ENCODE measurements around the gene SYNE1.
"Not testable (repeated sequence)": the region's sequence is repeated elsewhere in the genome, so short reads cannot be mapped to it uniquely, and the experiment has no call there.

SYNE1 gene

DNA sequence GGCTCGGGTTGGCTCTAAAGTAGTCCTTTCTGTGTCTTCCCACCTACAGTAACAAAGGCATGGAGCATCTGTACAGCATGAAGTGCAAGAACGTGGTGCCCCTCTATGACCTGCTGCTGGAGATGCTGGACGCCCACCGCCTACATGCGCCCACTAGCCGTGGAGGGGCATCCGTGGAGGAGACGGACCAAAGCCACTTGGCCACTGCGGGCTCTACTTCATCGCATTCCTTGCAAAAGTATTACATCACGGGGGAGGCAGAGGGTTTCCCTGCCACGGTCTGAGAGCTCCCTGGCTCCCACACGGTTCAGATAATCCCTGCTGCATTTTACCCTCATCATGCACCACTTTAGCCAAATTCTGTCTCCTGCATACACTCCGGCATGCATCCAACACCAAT, 538.5 kb downstream of the SYNE1 start:
- no peak for DNase-seq (ENCODE audit: low spot score)

DNA sequence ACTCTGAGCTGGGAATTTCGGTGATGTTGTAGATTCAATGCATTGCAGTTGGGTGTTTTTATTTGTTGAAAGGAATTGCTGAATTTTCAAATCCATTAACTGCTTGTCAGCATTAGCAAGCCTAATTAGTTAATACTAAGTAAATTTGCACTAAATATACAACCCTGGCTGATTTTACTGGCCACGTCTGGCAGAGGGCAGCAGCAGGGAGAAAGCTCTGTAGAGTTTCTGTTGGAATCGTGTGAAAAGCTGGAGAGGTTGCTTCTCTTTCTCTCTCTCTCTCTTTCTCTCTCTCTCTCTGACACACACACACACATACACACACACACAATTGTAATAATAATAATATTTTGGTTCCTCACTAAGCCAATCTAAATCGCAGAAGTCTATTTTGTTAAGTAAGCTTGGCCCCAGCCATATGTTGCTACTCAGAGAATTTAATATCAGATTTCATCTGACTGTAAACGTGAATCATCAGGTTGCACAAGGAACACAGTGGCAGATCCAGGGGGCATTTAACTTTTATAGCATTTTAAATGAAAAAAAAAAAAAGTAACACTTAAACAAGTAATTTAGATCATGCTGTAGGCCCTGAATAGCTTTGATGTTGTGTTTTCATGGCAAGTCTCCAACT, 540.2 kb downstream of the SYNE1 start:
- DNase-seq (ENCODE audit: low spot score) = no peak

DNA sequence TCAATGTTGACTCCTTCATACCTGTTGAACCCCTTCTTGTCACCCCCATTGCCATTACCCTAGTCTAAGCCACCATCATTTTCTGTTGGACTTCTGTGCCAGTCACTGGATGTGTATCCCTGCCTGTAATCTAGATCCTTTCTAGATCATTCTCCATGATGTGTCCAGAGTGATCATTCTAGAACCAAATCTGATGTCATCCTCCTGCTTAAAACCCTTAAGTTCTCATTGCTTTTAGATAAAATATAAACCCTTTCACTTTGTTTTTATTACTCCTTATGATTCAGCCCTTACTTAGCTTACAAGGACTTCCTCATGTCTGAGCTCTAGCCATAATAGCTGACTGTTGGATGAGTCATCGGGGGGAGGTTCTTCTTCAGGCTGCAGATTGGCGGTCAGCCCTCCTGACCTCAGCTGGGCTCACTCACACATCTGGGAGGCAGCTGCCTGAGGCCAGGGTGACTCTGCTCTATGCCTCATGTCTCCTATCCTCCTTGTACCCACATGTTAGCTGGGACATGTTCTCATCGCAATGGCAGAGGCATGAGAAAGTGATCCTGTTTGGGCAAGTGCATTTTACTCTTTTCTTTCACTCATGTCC, 542.1 kb downstream of the SYNE1 start:
- DNase-seq (ENCODE audit: low spot score) = no peak

DNA sequence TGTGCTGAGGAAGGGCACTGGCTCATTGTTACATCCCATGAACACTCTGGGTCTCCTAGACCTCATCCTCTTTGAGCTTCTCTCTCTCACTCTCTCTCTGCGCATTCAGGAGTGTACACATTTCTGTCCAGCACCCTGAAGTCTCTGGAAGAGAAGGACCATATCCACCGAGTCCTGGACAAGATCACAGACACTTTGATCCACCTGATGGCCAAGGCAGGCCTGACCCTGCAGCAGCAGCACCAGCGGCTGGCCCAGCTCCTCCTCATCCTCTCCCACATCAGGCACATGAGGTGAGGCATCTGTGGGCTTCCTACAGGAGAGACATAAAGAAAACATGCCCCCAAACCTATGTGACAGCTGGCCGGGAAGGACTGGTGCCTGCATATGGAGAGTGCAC, 542.9 kb downstream of the SYNE1 start:
- DNase-seq (ENCODE audit: low spot score) = no peak

DNA sequence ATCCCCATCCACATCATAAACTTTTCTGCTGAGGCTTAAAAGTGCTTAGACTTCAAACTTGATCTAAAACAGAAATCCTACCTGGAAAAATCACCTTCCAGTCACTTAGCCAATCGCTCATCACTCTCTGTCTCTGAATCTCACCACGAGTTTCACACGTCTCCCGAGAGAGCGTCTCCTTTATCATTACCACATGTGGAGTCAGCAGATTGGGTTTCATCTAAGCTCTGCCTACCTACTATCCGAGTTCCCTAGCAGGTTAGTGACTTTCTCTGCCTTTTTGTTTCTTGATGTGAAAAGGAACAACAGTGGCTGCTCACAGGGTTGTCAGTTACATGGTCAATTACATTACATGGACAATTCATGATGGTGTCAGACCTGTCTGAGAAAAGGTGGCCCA, 543.5 kb downstream of the SYNE1 start:
- DNase-seq (ENCODE audit: low spot score) = no peak

DNA sequence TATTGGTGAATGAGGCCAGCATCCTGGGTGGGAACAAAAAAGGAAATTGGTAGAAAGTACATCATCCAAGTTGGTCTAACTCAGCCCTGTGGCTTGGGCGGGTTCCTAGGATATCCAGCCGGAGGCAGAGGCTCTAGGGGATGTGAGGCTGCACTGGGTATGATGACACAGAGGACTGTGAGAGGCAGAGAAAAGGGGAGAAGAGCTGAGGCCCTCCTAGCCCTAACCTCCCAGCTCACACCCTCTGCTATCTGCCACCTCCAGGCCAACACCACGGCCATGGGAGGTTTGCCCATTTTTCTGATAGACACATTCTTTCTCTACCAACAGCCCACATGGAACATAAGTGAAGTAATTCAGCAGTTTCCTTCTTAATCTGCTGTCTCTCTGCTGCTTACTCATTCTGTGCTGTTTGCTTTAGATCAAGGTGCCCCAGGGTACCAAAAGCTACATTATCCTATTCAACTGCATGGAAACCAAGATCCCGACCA, 545.3 kb downstream of the SYNE1 start:
- DNase-seq (ENCODE audit: low spot score) = no peak

DNA sequence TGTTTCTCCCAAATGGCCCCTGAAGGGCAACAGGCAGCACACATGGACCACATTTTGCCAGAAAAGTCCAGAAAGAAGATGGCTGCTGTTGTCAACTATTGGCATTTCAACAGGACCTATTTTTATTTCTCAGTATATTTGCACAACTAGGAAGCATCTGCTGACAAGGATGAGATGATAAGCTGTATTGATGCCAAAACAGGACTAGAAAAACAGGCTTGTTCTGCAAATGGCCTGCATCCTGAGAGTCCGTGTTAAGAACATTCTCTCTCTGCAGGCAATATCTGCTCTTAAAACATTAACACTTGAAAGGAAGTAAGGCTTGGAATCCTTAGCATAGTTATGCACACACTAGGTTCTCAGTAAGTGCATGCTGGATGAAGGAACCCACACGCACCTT, 546.0 kb downstream of the SYNE1 start:
- no peak for DNase-seq (ENCODE audit: low spot score)

DNA sequence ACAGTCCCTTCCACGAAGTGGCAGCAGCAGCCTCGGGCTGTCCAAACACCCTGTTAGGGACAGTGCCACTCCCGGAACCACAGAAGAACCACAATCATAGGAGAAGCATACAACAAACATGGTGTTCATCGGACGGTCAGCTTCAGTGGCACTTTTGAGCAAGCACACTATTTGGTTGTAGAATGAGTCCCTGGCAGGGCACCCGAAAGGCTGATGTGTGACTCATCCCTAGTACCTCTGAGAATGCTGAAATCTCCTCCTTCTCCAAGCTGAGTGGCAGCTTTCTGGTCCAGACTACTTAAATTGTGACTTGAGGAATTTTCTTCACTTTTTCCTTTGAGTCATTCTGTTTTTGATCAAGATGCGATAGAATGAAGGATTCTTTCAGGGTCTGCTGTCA, 547.2 kb downstream of the SYNE1 start:
- DNase-seq (ENCODE audit: low spot score) = no peak

DNA sequence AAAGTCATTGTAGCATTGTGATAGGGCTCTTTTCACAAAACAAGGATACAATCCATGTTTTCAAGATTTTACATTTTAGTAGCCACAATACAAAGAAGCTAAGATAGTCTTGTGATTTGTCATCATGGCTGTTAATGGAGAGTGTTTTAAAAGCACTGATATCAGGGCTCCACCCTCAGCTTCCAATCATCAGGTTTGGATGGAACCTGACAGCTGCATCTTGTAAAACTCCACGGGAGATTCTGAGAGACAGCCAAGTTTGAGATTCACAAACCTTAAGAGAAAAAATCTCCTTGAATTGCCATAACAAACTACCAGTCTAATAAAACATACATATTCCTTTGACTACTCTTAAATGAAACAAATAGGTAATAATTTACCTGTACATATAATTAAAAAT, 549.5 kb downstream of the SYNE1 start:
- DNase-seq (ENCODE audit: low spot score) = no peak

DNA sequence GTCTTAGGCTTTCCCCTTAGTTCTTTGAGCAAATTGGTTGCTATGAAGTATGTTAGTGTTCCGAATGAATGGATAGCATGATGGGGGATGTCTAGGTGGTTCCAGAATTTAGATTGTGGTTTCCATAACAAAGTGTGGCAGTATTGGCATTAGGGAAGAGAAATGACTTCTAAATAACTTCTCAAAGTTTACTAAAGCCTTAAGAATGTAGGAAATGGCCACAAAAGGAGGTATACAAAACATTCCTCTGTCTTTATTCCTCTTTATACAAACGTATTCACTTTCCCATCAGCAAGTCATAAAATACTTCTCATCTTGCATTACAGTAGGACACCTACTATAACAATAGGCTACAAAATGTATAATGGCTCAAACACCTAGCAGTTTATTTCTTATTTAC, 550.1 kb downstream of the SYNE1 start:
- no peak for DNase-seq (ENCODE audit: low spot score)

DNA sequence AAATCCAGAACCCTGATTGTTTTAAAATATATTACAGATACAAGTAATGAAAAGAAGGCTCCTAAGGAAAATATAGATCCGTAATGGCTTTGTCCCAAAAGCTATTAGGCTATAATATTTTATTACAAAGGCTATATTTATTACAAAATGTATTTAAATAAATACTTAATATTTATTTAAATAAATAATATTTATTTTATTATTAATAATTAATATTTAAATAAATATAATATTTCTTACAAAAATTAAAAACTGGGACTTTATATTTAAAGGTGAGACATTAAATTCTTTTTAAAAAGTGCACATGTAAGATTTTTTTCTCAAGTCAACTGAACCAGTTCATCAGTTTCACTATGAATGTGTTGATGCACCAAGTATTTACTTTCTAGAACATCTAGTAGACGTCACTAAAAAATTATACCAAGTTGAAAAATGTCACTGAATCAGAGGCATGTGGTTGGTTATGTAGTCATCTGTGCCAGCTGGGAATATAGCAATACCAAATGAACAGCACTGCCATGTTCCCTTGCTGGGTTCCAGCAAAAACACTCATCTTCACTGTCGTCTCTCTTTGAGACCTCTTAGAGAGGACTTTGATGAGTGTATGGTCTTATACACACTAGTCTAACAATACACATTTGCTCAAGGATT, 550.8 kb downstream of the SYNE1 start:
- DNase-seq (ENCODE audit: low spot score) = no peak

DNA sequence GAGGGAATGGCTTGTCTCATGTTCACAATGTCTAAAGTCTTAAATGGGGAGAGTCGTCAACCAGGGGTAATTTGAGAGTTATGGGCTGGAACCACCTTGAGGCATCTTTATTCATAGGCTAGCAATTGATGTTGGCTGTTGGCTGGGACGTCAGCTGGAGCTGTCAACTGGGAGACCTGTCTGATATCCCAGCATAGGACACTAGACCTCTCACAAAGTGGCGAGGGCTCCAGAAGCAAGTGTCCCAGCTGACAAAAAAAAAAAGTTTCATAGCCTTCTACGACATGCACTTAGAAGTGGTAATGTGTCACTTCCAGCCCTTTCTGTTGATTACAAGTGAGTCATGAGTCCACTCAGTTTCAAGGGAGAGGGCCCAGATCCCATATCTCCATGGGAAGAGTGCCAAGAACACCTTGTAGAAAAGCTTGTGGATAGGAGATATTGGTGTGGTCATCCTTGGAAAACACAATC, 551.7 kb downstream of the SYNE1 start:
- DNase-seq (ENCODE audit: low spot score) = no peak

DNA sequence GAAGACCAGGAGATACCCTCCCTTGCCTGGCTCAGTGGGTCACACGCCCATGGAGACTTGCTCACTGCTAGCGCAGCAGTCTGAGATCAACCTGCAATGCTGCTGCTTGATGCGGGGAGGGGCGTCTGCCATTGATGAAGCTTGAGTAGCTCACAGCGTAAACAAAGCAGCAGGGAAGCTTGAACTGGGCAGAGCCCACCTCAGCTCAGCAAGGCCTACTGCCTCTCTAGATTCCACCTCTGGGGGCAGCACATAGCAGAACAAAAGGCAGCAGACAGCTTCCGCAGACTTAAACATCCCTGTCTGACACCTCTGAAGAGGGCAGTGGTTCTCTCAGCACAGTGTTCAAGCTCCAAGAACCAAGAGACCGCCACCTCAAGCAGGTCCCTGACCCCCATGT, 558.4 kb downstream of the SYNE1 start:
- DNase-seq (ENCODE audit: low spot score) = no peak

DNA sequence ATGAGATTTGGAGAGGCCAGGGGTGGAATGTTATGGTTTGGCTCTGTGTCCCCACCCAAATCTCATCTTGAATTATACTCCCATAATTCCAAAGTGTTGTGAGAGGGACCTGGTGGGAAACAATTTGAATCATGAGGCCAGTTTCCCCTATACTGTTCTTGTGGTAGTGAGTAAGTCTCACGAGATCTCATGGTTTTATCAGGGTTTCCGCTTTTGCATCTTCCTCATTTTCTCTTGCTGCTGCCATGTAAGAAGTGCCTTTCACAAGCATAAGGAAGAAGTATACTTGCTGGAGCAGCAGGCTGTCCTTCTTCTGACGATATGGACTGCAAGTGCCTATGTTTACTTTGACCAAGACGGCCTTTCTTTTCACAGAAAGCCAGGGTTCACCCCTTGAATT, 559.2 kb downstream of the SYNE1 start:
- no peak for DNase-seq (ENCODE audit: low spot score)

DNA sequence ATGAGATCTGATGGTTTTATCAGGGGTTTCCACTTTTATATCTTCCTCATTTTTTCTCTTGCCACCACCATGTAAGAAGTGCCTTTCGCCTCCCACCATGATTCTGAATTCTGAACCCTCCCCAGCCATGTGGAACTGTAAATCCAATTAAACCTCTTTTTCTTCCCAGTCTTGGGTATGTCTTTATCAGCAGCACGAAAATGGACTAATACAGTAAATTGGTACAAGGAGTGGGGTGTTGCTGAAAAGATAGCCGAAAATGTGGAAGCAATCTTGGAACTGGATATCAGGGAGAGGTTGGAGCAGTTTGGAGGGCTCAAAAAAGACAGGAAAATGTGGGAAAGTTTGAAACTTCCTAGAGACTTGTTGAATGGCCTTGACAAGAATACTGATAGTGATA, 560.9 kb downstream of the SYNE1 start:
- DNase-seq (ENCODE audit: low spot score) = not testable (repeated sequence)

DNA sequence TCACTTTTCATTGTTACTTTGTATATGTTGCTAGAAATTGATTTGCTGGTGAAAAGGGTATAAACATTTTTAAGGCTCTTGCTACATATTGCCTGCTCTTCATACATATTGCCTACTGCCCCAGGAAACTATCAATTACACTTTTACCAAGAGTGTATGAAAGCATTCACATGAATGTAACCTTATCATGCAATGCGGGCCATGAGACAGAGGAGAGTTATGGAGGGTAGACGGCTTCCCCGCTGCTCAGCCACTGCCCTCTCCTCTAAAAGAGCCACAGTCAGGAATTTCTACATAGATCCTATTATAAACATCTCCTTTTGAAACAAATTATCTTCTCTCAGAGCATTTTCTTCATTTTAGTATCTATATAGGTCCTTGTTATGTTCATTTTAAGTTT, 565.3 kb downstream of the SYNE1 start:
- no peak for DNase-seq (ENCODE audit: low spot score)

Measured in D341Med (cell line).